Type B pancreatic cell (in vitro differentiated cells): ENCODE results near the gene STAB1. TPM values are rescaled to one million over a fixed set of nuclear protein-coding genes. Genes with fewer than 3 reads are reported as not detected.

ENCODE experiments used
- DNase-seq: peaks from one replicate; pipeline ENCODE4 v3.0.0; 2021; ENCODE audit warnings: mixed read lengths; ENCODE audit not compliant: unreplicated experiment; ENCODE audit errors: extremely low spot score
- H3K27ac Mint-ChIP-seq: 2 replicates; pipeline ENCODE4 v1.8.0; 2021; ENCODE audit warnings: mild to moderate bottlenecking, mixed read lengths
- H3K27me3 Mint-ChIP-seq: 2 replicates; pipeline ENCODE4 v1.8.0; 2021; ENCODE audit warnings: mixed read lengths
- H3K36me3 Mint-ChIP-seq: 2 replicates; pipeline ENCODE4 v1.8.0; 2021; ENCODE audit warnings: mixed read lengths
- H3K4me1 Mint-ChIP-seq: one replicate; pipeline ENCODE4 v1.8.0; 2021; ENCODE audit warnings: mixed read lengths; ENCODE audit not compliant: unreplicated experiment
- H3K4me3 Mint-ChIP-seq: 2 replicates; pipeline ENCODE4 v1.8.0; 2021; ENCODE audit warnings: mild to moderate bottlenecking, mixed read lengths
- H3K9me3 Mint-ChIP-seq: 2 replicates; pipeline ENCODE4 v1.8.0; 2021; ENCODE audit warnings: mixed read lengths
- CTCF ChIP-seq: fragments of 200-600 bp; sonication (generic); conservative IDR thresholded peaks from 2 replicates; pipeline ENCODE4 v1.5.0; 2021; ENCODE audit warnings: antibody characterized with exemption, mild to moderate bottlenecking
- total RNA-seq: library from RNA; stranded (reverse); gene quantifications from 2 replicates; pipeline ENCODE4 v1.2.1, GENCODE V29; 2021; ENCODE audit warnings: low replicate concordance

Gene STAB1
- total RNA-seq, 1 donor from 2014 or later: not detected

DNA sequence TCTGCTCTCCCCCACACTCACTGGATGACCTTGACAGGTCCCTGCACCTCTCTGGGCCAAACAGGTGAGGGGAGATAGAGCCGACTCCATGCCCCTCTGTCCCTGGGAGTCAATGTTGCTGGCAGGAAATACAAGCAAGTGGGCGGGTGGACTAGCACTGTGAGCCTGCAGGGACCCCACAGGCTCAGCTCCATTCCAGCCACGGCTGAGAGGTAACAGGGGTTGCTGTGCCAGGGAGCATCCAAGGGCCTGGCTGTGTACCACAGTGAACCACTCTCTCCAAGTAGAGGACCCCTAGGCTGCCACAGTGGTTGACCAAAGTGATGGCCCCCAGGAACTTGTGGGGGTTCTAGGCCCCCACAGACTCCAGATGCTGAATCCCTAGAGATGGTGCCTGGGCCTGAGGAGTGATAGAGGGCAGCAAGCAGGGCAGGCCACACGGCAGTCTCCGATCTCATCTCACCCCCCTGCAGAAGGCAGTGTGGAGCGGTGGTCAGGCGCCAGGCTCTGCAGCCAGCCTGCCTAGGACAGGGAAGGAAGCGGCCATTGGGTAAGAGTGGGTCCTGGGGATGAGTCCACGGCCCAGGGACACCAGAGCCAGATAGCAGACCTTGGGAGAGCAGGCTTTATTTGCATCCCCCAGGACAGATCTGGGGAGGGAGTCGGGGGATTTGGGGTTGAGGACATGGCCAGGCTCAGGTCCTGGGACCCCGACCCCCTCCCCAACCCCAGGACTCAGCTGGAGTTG, 44.5 kb upstream of the STAB1 start:
- DNase-seq: no peak
- H3K27ac Mint-ChIP-seq: no peak overlapping the region
- H3K36me3 Mint-ChIP-seq: no peaks in the 10 kb centered on the region
- no peaks in the 10 kb centered on the region for H3K27me3 Mint-ChIP-seq
- no peak for TF ChIP-seq CTCF
- no peak overlapping the region for H3K4me3 Mint-ChIP-seq
- H3K9me3 Mint-ChIP-seq: no peaks in the 10 kb centered on the region
- peaks cover 17% of the 10 kb centered on the region for H3K4me1 Mint-ChIP-seq

- Mint-ChIP-seq H3K36me3 (no peaks in the 10 kb centered on the region), H3K9me3 (no peaks in the 10 kb centered on the region), H3K27me3 (no peaks in the 10 kb centered on the region), H3K4me3 (no peak overlapping the region), H3K27ac (no peak overlapping the region), H3K4me1 (peaks cover 22% of the 10 kb centered on the region)
- no peak for DNase-seq
- peak; percentile 55 for TF ChIP-seq CTCF
Observed at GRCh38 chr3:52451237-52452083, 43.7 kb upstream of the STAB1 start.

DNA sequence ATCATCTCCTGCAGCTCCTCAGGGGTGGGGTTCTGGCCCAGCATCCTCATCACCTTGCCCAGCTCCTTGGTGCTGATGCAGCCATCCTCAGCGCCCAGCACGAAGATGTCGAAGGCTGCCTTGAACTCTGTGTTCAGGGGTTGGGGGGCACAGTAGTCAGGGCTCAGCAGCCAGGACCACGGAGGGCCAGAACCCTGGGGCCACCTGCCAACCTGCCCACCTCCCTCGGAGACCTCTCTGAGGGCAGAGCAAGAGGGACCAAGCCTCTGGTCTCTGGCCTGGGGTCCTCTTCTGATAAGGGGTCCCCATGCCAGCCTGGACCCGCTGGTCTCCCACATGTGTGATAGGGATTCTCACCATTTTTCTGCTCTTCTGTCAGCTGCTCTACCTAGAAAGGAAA, 43.0 kb upstream of the STAB1 start:
- no peak for DNase-seq
- Mint-ChIP-seq H3K4me3 (no peak overlapping the region), H3K27ac (no peak overlapping the region), H3K27me3 (no peaks in the 10 kb centered on the region), H3K36me3 (peaks cover 2% of the 10 kb centered on the region), H3K9me3 (no peaks in the 10 kb centered on the region), H3K4me1 (peaks cover 25% of the 10 kb centered on the region)
- no peak for TF ChIP-seq CTCF

GRCh38 chr3:52452570-52453221, 42.4 kb upstream of the STAB1 start:
- Mint-ChIP-seq H3K27ac (no peak overlapping the region), H3K27me3 (no peaks in the 10 kb centered on the region), H3K4me1 (peaks cover 29% of the 10 kb centered on the region), H3K4me3 (no peak overlapping the region), H3K36me3 (peaks cover 6% of the 10 kb centered on the region), H3K9me3 (no peaks in the 10 kb centered on the region)
- no peak for TF ChIP-seq CTCF
- DNase-seq: no peak

- TF ChIP-seq CTCF: no peak
- no peaks in the 10 kb centered on the region for H3K9me3 Mint-ChIP-seq
- H3K27me3 Mint-ChIP-seq: no peaks in the 10 kb centered on the region
- peaks cover 6% of the 10 kb centered on the region for H3K36me3 Mint-ChIP-seq
- H3K4me1 Mint-ChIP-seq: peaks cover 30% of the 10 kb centered on the region
- no peak for DNase-seq
- H3K4me3 Mint-ChIP-seq: peak within 1 kb of the TSS; percentile 94
- peak within 1 kb of the TSS; percentile 92 for H3K27ac Mint-ChIP-seq
Observed at GRCh38 chr3:52453496-52454249, 41.5 kb upstream of the STAB1 start, which contains the start of gene TNNC1. Gene TNNC1, minus strand, starts transcription at chr3:52454041. Its CDS starts 26 bp downstream, at chr3:52454015.
